GM19468 (cell line): ENCODE measurements around the gene LRIF1.

ENCODE experiments used
- ATAC-seq: cut with Tn5 transposase; IDR thresholded peaks from one replicate; pipeline ENCODE4 v1.9.1; 2021; ENCODE audit warnings: mild to moderate bottlenecking, moderate library complexity, moderate number of reproducible peaks; ENCODE audit not compliant: unreplicated experiment; ENCODE audit errors: extremely low read depth

LRIF1 gene

DNA sequence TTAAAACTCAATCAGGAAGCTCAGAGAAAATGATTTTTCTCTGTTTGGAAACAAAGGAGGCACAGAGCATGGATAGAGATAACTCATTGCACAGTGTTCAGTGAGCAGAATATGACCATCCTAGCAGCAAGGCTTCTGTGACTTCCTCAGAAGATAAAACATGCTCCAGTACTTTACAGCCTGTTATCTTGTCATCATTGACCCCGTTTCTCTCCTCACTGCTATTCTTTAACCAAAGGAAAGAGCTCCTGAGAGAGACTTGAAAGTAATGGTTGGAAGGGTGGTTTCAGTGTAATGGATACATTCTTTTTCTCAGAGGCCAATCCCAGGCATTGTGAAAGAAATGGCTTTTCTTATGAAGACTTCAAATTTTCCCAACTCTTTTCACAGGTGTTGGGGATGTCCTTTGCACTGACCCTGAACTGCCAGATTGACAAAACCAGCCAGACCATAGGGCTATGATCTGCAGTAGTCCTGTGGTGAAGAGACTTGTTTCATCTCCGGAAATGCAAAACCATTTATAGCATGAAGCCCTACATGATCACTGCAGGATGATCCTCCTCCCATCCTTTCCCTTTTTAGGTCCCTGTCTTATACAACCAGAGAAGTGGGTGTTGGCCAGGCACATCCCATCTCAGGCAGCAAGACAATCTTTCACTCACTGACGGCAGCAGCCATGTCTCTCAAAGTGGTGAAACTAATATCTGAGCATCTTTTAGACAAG is 64.8 kb downstream of the LRIF1 start:
- ATAC-seq = no peak

DNA sequence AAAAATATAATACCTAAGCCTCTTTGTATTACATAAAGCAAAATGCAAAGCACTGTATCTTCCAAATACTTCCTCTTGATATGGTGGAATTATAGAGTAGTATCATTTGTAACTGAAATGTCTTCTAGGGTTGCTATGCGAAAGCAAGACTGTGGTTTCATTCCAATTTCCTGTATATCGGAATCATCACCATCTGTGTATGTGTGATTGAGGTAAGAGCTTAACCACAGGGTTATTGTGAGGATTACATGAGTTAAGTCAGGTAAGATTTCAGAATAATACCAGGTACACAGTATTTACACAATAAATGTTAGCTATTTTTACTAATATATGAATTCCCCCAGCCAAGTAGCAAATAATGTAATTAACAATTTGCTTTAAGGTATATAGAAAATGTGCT is 66.0 kb downstream of the LRIF1 start:
- ATAC-seq = no peak
